WERI-Rb-1 (cell line): ENCODE results near the gene AGPAT3.

ENCODE experiments used
- DNase-seq: peaks from one replicate; pipeline ENCODE4 v3.0.0-alpha.2; 2020
- H3K27ac ChIP-seq: fragments of 250-450 bp; sonication (Bioruptor Pico); 2 replicates; pipeline ENCODE4 v1.5.1; 2020; ENCODE audit warnings: mild to moderate bottlenecking, moderate library complexity
- H3K27me3 ChIP-seq: fragments of 250-450 bp; sonication (Bioruptor Pico); 2 replicates; pipeline ENCODE4 v1.5.1; 2021; ENCODE audit warnings: mild to moderate bottlenecking, low read depth, moderate library complexity; ENCODE audit not compliant: insufficient read depth, severe bottlenecking
- H3K36me3 ChIP-seq: fragments of 250-450 bp; sonication (Bioruptor Pico); 2 replicates; pipeline ENCODE4 v1.5.1; 2020; ENCODE audit warnings: mild to moderate bottlenecking, moderate library complexity
- H3K4me3 ChIP-seq: 2 replicates; pipeline ENCODE4 v1.5.1; 2011; ENCODE audit warnings: low read depth, mild to moderate bottlenecking, control low read depth, low read length
- H3K9me3 ChIP-seq: fragments of 250-450 bp; sonication (Bioruptor Pico); 2 replicates; pipeline ENCODE4 v1.5.1; 2021; ENCODE audit warnings: mild to moderate bottlenecking, moderate library complexity; ENCODE audit not compliant: severe bottlenecking
- TF ChIP-seq, protein P1 (sequence below): IDR thresholded peaks from 2 replicates; pipeline ENCODE4 v1.5.1; 2011; ENCODE audit warnings: low read depth, mild to moderate bottlenecking, control low read depth, inconsistent platforms, low read length

The AGPAT3 gene

DNA sequence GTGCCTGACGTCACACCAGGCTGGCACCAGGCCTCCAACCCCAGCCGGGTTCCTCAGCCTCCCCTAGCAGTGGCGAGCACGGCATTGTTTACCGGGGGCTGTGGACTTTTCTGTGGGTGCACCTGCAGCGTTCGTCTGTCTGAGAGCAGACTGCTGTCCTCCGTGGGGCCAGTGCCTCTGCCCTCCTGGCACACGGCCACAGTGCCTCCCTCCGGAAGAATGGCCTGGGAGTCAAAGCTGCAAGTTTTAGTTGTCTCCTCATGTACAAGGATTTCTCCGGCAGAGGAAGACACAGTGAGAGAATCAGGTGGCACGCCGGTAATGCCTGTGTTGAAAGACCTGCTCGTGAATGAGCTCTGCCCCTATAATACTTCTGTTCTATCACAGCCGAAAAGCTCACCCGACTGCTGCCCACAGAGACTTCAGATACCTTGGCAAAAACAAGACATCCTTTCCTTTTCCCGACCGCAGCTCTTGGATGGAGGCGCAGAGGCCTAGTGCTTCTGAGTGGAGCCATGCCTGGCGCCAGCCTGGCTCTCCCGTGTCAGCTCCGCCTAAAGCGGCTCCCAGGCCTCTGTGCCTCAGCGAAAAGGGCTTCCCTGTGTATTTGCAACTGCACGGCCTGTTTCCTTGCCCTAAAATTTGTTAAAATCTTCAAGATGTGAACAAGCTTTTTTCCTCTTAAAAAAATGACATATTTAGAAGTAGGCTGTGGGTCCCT, 71.4 kb downstream of the AGPAT3 start:
- no peaks in the 10 kb centered on the region for H3K27me3 ChIP-seq
- no peaks in the 10 kb centered on the region for H3K9me3 ChIP-seq
- no peak overlapping the region for H3K4me3 ChIP-seq
- no peak for DNase-seq
- no peak overlapping the region for H3K27ac ChIP-seq
- no peaks in the 10 kb centered on the region; the same call in 1 of the 2 replicates for H3K36me3 ChIP-seq
- TF ChIP-seq, protein P1, sequence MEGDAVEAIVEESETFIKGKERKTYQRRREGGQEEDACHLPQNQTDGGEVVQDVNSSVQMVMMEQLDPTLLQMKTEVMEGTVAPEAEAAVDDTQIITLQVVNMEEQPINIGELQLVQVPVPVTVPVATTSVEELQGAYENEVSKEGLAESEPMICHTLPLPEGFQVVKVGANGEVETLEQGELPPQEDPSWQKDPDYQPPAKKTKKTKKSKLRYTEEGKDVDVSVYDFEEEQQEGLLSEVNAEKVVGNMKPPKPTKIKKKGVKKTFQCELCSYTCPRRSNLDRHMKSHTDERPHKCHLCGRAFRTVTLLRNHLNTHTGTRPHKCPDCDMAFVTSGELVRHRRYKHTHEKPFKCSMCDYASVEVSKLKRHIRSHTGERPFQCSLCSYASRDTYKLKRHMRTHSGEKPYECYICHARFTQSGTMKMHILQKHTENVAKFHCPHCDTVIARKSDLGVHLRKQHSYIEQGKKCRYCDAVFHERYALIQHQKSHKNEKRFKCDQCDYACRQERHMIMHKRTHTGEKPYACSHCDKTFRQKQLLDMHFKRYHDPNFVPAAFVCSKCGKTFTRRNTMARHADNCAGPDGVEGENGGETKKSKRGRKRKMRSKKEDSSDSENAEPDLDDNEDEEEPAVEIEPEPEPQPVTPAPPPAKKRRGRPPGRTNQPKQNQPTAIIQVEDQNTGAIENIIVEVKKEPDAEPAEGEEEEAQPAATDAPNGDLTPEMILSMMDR = no peak

DNA sequence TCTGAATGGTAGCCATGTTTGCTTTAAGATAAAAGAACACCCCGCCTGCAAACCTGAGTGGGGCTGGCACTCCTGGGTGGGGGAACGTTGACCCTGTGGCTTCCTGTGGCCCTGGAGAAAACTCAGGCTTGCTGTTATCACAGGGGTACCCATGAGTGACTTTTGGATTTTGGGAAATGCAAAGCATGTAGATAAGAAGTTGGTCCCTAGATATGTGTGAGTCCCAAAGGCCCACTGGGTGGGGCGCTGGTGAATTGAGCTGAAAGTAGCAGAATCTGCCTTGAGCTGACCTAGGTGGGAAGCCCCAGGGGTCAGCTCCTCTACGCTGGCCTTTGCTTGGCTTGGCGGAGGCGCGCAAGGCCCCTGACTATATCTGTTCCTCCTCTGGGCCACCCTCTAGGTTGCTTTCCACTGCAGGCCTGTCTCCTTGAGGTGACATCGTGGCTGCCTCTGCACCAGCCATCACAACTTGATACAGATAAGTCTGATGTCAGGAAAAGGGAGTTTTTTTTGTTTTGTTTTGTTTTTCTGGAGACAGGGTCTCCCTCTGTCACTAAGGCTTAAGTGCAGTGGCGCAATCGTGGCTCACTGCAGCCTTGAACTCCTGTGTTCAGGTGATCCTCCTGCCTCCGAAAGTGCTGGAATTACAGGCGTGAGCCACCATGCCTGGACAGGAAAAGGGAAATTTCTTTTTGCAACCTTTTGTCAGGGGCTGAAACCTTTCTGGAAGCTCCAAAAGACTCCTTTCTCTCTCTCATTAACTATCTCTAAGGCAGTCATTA, 72.2 kb downstream of the AGPAT3 start:
- no peaks in the 10 kb centered on the region for H3K9me3 ChIP-seq
- no peaks in the 10 kb centered on the region for H3K27me3 ChIP-seq
- no peak overlapping the region for H3K4me3 ChIP-seq
- TF ChIP-seq, protein P1 = no peak
- H3K27ac ChIP-seq = no peak overlapping the region
- H3K36me3 ChIP-seq = no peaks in the 10 kb centered on the region; the same call in 1 of the 2 replicates
- DNase-seq = no peak

DNA sequence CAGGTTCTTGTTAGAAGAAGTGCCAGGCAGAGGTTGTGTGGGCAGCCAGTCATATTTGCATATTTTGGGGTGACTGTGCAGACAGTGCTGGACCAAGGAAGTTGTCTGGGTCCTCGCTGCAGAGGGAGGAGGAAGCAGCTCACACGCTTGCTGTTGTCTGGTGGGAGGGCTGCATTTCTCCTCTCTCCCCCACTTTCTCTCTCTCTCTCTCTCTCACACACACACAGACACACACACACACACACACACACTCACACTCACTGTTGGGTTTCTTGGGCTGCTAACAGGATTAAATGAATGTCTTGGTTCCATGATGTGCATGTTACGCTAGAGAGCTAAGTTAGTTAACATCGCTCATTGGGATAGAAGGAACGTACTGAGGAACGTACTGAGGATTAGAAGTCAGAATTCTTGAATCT, 72.9 kb downstream of the AGPAT3 start:
- no peak overlapping the region for H3K27ac ChIP-seq
- no peak overlapping the region for H3K4me3 ChIP-seq
- TF ChIP-seq, protein P1 = no peak
- H3K36me3 ChIP-seq = no peaks in the 10 kb centered on the region; the same call in 1 of the 2 replicates
- DNase-seq = no peak
- H3K27me3 ChIP-seq = no peaks in the 10 kb centered on the region
- no peaks in the 10 kb centered on the region for H3K9me3 ChIP-seq

- Histone ChIP-seq H3K9me3 (no peaks in the 10 kb centered on the region), H3K27ac (peak overlapping the region; percentile 71), H3K4me3 (peak overlapping the region; percentile 35), H3K27me3 (no peaks in the 10 kb centered on the region), H3K36me3 (no peaks in the 10 kb centered on the region; the same call in 1 of the 2 replicates)
- peak; percentile 93 for DNase-seq
- TF ChIP-seq, protein P1 = peak; percentile 100
Observed at GRCh38 chr21:43938751-43939442, 73.9 kb downstream of the AGPAT3 start.

- H3K27me3 ChIP-seq = no peaks in the 10 kb centered on the region
- H3K9me3 ChIP-seq = no peaks in the 10 kb centered on the region
- DNase-seq = peak; percentile 92
- peak overlapping the region; percentile 34 for H3K4me3 ChIP-seq
- peak overlapping the region; percentile 71 for H3K27ac ChIP-seq
- H3K36me3 ChIP-seq = no peaks in the 10 kb centered on the region; the same call in 1 of the 2 replicates
- TF ChIP-seq, protein P1 = no peak
Observed at GRCh38 chr21:43939443-43940328, 74.7 kb downstream of the AGPAT3 start.
